SH-SY5Y (cell line): ENCODE measurements around the gene SYNDIG1.

Source experiments
- GATA2 ChIP-seq: IDR thresholded peaks from 2 replicates; pipeline ENCODE4 v1.6.1; 2011; ENCODE audit warnings: mild to moderate bottlenecking, low read depth, low read length
- GATA3 ChIP-seq: IDR thresholded peaks from 2 replicates; pipeline ENCODE4 v1.6.1; 2011; ENCODE audit warnings: low read depth, mild to moderate bottlenecking, low read length, moderate library complexity

- TF ChIP-seq GATA2 (no peak), GATA3 (no peak)
These were observed 232.2 kb downstream of the SYNDIG1 start for GRCh38 chr20:24701668-24702067.
